ENCODE data around the gene PHACTR2. TPM values are rescaled to one million over a fixed set of nuclear protein-coding genes. Genes with fewer than 3 reads are reported as not detected.
"Not testable (repeated sequence)": the region's sequence is repeated elsewhere in the genome, so short reads cannot be mapped to it uniquely, and the experiment has no call there.

The PHACTR2 gene
- total and polyA plus RNA-seq, 9 donors, result 9.8 to 76.2 (median 45.4) TPM

DNA sequence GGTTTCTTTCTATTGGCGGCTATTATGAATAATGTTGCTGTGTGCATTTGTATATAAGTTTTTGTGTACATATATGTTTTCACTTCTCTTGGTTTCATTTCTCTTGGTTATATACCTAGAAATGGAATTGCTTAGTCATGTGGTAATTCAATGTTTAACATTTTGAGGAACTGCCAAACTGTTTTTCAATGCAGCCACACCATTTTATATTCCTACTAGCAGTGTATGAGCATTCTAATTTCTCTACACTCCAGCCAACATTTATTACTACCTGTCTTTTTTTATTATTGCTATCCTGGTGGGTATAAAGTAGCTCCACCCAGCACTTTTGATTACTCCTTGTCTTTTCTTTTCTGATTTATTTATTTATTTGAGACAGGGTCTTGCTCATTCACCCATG lies 54.8 kb downstream of the PHACTR2 start:
- no peak overlapping the region for H3K4me3 ChIP-seq
- TF ChIP-seq POLR2A (IDR thresholded peaks at IDR 0.05), result no peak
- TF ChIP-seq, protein P1, sequence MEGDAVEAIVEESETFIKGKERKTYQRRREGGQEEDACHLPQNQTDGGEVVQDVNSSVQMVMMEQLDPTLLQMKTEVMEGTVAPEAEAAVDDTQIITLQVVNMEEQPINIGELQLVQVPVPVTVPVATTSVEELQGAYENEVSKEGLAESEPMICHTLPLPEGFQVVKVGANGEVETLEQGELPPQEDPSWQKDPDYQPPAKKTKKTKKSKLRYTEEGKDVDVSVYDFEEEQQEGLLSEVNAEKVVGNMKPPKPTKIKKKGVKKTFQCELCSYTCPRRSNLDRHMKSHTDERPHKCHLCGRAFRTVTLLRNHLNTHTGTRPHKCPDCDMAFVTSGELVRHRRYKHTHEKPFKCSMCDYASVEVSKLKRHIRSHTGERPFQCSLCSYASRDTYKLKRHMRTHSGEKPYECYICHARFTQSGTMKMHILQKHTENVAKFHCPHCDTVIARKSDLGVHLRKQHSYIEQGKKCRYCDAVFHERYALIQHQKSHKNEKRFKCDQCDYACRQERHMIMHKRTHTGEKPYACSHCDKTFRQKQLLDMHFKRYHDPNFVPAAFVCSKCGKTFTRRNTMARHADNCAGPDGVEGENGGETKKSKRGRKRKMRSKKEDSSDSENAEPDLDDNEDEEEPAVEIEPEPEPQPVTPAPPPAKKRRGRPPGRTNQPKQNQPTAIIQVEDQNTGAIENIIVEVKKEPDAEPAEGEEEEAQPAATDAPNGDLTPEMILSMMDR (IDR thresholded peaks at IDR 0.05), result no peak
- intact Hi-C loops (cut with DNase I), result no loop called here
- no peak for DNase-seq
- no peaks in the 10 kb centered on the region for H3K4me1 ChIP-seq (ENCODE audit: insufficient read depth)
- 96 to 100% (median 100%) methylated on average over 1 of the region's 1 CpG for WGBS, 3 donors
- no peaks in the 10 kb centered on the region for H3K9me3 ChIP-seq
- H3K27ac ChIP-seq, result no peak overlapping the region
- H3K36me3 ChIP-seq, result no peaks in the 10 kb centered on the region
- H3K27me3 ChIP-seq, result no peaks in the 10 kb centered on the region

DNA sequence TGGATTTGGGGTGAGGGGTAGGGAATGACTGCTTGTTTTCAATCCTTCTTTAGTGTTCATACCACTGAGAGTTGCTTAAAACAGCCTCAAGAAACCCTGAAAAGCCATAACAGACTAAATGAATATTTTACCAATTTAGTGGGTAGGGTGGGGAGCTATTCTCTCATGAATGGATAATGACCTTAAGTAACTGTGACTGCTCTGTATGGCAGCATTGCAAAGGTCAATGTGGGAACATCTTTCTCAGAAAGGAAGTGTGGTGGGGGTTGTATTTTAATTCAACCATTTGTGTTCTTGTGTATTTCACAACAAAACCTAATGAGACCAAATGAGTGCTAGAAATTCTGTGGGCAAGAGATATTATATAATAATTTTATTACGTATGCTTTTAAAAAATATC lies 55.7 kb downstream of the PHACTR2 start:
- H3K36me3 ChIP-seq, result no peaks in the 10 kb centered on the region
- intact Hi-C loops (cut with DNase I), result no loop called here
- no peak for DNase-seq
- TF ChIP-seq EP300 (IDR thresholded peaks at IDR 0.05) (no peak), POLR2A (IDR thresholded peaks at IDR 0.05) (no peak)
- TF ChIP-seq, protein P1 (IDR thresholded peaks at IDR 0.05), result no peak
- WGBS, 3 donors, result 92 to 100% (median 95%) methylated on average over 1 of the region's 1 CpG
- H3K27ac ChIP-seq, result no peak overlapping the region
- H3K9me3 ChIP-seq, result no peaks in the 10 kb centered on the region
- no peaks in the 10 kb centered on the region for H3K4me1 ChIP-seq (ENCODE audit: insufficient read depth)
- H3K4me3 ChIP-seq, result no peak overlapping the region
- no peaks in the 10 kb centered on the region for H3K27me3 ChIP-seq

GRCh38 chr6:143734641-143735063 lies 56.9 kb downstream of the PHACTR2 start:
- H3K36me3 ChIP-seq, result no peaks in the 10 kb centered on the region
- TF ChIP-seq, protein P1 (IDR thresholded peaks at IDR 0.05), result no peak
- TF ChIP-seq EP300 (IDR thresholded peaks at IDR 0.05) (no peak), POLR2A (IDR thresholded peaks at IDR 0.05) (no peak)
- no peak overlapping the region for H3K27ac ChIP-seq
- intact Hi-C loops (cut with DNase I), result no loop called here
- WGBS, 3 donors, result 7 to 20% (median 19%) methylated on average over 1 of the region's 1 CpG
- no peak overlapping the region for H3K4me3 ChIP-seq
- H3K9me3 ChIP-seq, result no peaks in the 10 kb centered on the region
- no peaks in the 10 kb centered on the region for H3K4me1 ChIP-seq (ENCODE audit: insufficient read depth)
- no peak for DNase-seq
- H3K27me3 ChIP-seq, result no peaks in the 10 kb centered on the region

GRCh38 chr6:143738072-143738690 lies 60.4 kb downstream of the PHACTR2 start:
- 95 to 96% (median 96%) methylated on average over 12 of the region's 12 CpGs for WGBS, 3 donors
- H3K27ac ChIP-seq; H3K4me3 ChIP-seq; H3K27me3 ChIP-seq; DNase-seq; intact Hi-C loops (cut with DNase I); H3K9me3 ChIP-seq; H3K36me3 ChIP-seq; H3K4me1 ChIP-seq (ENCODE audit: insufficient read depth): not testable (repeated sequence)

GRCh38 chr6:143739341-143739851 lies 61.6 kb downstream of the PHACTR2 start:
- Histone ChIP-seq H3K4me1 (ENCODE audit: insufficient read depth) (peaks cover 8% of the 10 kb centered on the region), H3K9me3 (no peaks in the 10 kb centered on the region), H3K27me3 (no peaks in the 10 kb centered on the region), H3K4me3 (no peak overlapping the region), H3K27ac (no peak overlapping the region), H3K36me3 (no peaks in the 10 kb centered on the region)
- TF ChIP-seq EP300 (IDR thresholded peaks at IDR 0.05) (no peak), POLR2A (IDR thresholded peaks at IDR 0.05) (no peak)
- TF ChIP-seq, protein P1 (IDR thresholded peaks at IDR 0.05), result no peak
- no peak for DNase-seq
- intact Hi-C loops (cut with DNase I), result no loop called here
- WGBS, 3 donors, result 95 to 97% (median 96%) methylated on average over 13 of the region's 13 CpGs

Data from ovary (tissue), 9 donors.